Measurements from ENCODE around the gene PDE4D.
"Not testable (repeated sequence)": the region's sequence is repeated elsewhere in the genome, so short reads cannot be mapped to it uniquely, and the experiment has no call there.

Gene PDE4D

DNA sequence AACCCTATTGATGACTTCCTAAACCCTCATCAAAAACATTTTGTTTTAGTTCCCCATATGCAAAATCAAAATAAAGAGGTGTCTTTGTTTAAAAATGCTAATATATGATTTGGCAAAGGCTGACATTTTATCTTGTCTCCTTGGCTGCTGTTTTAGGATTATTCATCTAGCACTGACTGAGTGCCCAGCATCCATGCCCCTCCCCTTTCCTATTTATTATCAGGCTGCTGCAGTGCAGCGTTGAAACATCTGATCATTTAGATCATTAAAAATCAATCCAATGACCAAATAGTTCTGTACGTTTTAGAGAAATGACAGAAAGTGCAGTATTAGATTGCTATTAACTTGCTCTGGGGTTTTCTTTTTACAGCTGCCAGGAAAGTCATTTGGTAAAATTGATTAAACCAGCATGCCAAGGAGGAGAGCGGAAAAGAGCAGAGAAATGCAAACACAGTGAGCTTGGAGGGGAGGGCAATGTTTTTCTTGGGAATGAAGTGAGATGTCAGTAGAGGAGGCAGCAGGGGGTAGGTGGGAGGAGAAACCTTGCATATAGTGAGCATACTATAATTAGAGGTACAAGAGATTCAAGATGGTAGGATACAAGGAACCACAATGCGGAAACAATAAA, 286.3 kb downstream of the PDE4D start:
- no peak for DNase-seq (ENCODE audit: low read depth)

DNA sequence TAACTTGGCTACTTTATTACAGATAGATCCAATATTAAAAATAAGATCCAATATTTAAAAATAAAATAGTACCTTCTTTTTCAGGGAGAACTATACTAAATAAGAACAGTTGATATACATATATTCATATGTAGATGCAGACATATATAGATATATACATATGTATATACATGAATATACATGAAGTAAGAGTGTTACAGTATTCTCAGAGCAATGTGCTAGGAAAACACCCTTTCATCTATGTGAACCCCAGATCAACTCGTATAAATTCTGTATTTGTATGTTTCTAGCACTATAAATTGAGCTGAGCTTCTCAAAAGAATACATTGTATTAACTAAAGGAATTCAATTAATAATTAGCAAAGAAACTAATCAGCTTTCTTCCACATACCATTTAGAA, 287.6 kb downstream of the PDE4D start:
- DNase-seq (ENCODE audit: low read depth) = no peak

DNA sequence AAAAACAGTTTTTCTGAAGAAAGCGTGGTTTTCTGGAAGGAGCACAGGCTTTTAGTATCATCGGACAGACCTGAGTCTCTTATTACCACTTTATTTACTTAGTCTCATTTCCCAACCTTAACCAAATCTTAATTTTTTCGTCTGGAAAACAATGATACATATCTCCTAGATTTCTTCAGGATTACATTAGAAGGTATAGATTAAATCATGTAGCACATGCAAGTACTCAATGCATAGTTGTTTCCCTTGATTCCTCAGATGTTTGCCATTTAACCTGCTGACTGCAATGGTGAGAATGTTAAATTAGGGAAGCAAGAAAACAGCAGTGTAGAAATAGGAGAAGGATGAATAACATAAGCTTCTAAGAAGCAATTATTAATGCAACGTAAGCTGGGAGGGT, 289.4 kb downstream of the PDE4D start:
- DNase-seq (ENCODE audit: low read depth) = no peak

- DNase-seq (ENCODE audit: low read depth) = no peak
Observed at GRCh38 chr5:59600998-59601397, 292.5 kb downstream of the PDE4D start.

- DNase-seq (ENCODE audit: low read depth) = no peak
Observed at GRCh38 chr5:59600153-59600552, 293.4 kb downstream of the PDE4D start.

DNA sequence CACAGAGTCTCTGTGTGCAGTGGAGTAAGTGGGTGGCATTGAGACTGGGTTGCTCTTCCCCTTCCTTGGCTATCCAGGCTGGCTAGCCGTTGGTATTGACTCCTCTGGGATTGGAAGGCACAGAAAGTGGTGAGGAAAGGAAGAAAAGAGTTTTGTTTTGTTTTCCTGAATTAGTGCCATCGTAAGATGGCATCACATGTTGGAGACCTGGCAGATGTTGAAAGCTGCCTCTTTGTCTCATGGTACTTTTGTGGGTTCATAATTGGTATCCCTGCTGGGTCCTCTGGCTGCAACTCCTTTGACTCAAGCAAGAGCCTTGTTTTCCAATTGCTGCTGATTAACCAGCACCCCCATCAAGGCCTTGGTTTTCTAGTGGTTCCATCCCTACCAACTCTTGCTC, 293.8 kb downstream of the PDE4D start:
- DNase-seq (ENCODE audit: low read depth) = no peak

DNA sequence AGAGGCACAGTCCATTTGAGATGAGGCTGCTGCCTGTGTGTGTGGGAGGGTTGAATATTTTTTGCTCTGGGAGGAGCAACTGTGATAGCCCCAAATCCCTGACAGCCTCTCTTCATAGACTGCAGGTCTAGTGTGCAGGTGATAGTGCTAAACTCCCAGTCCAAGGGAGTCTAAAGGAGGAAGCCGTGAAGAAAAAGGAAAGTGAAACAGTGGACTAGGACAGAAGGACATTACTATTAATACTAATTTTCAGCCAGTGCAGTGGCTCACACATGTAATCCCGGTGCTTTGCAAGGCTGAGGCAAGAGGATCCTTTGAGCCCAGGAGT, 295.0 kb downstream of the PDE4D start:
- no peak for DNase-seq (ENCODE audit: low read depth)

DNA sequence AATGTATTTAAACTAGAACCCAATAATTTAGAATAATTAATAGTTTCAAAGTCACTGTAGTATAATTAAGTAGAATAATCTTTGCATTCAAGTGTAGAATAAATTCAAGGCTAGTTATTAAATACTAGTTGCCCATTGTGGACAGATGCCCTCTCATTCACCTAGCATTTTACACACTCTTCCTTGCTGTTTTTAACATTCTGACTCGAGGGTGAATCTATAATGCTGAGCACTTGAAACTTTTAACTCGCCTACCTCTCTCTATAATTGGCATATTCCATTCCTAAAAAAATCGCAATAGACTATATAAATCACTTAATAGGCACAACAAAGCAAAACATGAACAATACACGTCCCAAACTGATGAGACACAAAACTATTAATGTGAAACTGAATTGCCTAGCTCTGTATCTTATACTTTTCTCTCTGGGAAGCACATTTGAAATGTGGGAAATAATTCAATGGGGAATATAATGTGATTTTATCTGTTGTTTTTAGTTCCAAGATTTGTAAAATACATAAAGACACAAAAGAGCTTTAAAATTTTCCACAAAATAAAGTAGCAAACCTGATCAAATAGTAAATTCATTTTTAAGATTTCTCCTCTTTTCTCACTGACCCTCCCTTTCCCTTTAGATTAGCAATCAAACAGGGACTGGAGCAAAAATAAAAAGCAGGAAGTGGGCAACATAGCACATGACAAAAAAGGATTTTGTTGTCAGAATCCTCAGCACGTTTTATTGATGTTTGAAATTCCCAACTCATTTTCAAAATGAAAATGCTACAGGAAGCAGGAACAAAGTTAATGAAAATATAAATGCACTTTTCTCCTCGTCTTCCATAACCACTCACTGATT, 295.6 kb downstream of the PDE4D start:
- no peak for DNase-seq (ENCODE audit: low read depth)

DNA sequence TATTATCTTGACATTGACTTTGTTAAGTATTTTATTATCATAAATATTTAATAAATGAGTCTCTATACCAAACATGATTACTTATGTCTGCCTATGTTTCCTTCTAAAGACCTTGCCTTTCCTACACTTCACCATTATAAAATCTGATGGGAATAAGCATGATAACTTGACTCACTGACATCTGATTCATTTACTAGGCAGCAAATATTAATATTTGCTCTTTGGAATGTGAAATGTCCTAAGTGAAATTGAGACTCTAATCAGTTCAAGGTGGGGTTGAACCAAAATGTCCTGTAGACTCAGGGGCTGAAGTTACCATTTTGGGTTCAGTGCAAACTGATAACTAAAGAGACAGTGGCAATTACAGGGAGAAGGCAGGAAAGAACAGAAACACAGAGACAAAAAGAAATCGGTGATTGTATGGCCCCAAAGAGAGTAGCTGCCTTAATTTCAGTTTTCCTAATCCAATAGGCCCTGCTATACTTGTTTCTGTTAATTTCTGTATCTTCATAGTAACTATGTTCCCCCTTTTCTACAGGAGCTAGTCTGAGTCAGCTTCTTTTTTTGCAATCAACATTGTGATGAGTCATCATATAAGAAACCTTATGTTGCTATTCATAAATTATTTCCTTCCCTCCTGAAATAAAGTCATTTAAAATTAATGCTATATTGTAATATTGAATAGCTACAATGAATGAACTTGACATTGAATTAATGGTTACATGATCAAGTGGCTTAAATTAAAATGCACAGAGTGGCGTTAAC, 296.8 kb downstream of the PDE4D start:
- no peak for DNase-seq (ENCODE audit: low read depth)

- not testable (repeated sequence) for DNase-seq (ENCODE audit: low read depth)
Observed at GRCh38 chr5:59594118-59594517, 299.4 kb downstream of the PDE4D start.

- DNase-seq (ENCODE audit: low read depth) = no peak
Observed at GRCh38 chr5:59593439-59594007, 300.0 kb downstream of the PDE4D start.

GRCh38 chr5:59592101-59592500, 301.4 kb downstream of the PDE4D start:
- no peak for DNase-seq (ENCODE audit: low read depth)

DNA sequence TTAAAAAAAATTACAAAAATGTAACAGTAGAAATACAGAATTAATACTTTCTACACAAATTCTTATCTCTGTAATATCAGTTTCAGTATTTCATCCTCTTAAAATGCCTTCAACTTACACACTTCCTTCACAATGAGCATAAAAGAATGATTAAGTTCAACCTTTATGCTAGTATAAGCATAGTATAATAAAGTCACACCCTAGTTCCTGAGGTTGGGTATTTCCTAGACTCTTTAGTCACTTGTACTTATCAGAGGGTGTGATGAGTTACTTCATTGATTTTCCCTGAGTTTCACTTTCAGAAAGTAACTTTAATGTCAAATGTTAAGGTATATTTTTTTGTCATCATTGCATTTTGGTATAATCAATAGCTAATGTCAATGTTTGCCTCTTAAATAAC, 302.4 kb downstream of the PDE4D start:
- no peak for DNase-seq (ENCODE audit: low read depth)

- no peak for DNase-seq (ENCODE audit: low read depth)
Observed at GRCh38 chr5:59588922-59589321, 304.6 kb downstream of the PDE4D start.

DNA sequence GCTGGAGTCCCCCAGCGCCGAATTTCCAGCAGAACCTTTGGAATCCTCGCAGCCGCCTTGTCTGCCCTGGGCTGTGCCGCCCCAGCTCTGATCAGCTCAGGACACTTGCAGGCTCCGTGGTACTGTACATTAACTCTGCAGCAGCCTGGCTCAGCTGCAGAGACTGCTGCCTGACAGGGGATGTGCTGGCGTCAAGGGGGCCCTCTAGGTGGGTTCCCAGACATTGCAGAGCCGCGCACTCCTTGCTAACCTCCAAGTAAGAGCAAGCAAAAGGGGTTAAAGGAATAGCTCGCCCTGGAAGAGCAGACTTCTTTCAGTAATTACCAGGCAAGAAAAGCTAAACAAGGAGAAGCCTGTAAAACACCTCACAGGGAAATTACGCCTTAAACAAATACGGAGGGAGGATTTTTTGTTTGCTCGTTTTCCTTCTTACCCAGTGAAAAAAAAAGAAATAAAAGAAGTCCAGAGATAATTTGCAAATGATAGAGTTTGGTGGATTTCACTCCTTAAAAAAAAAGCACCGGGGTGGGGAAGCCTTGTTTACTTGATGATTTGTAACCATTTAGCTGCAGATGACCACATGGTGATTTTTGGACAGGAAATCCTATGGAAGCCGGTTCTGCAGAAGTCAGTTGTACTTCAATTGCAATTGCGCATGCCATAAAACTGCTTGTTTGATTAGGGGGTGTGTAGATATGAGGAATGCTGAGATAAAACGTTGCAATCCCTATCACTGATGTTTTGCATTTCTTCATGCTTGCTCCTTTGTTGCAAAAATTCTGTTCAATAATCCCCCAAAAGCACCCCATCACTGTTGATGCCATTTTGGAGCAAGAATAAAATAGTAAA, 305.8 kb downstream of the PDE4D start:
- DNase-seq (ENCODE audit: low read depth) = no peak

- no peak for DNase-seq (ENCODE audit: low read depth)
Observed at GRCh38 chr5:59586841-59587240, 306.7 kb downstream of the PDE4D start.

GRCh38 chr5:59584858-59585846, 308.4 kb downstream of the PDE4D start:
- DNase-seq (ENCODE audit: low read depth) = no peak

- DNase-seq (ENCODE audit: low read depth) = no peak
Observed at GRCh38 chr5:59583810-59584562, 309.5 kb downstream of the PDE4D start.

- no peak for DNase-seq (ENCODE audit: low read depth)
Observed at GRCh38 chr5:59583151-59583809, 310.2 kb downstream of the PDE4D start.
